MM.1S (cell line): ENCODE measurements around the gene DKKL1.

Source experiments
- DNase-seq: peaks from one replicate; pipeline ENCODE4 v3.0.0-alpha.2; 2015
- H2AFZ ChIP-seq: fragments of 300-600 bp; sonication (generic); 2 replicates; pipeline ENCODE4 v1.6.0; 2016; ENCODE audit warnings: antibody characterized with exemption, low read length
- H3F3A ChIP-seq: fragments of 300-600 bp; sonication (generic); 2 replicates; pipeline ENCODE4 v1.6.1; 2016; ENCODE audit warnings: mild to moderate bottlenecking, antibody characterized with exemption, low read length, moderate library complexity, mixed read lengths; ENCODE audit not compliant: insufficient read depth
- H3K27ac ChIP-seq: fragments of 300-600 bp; sonication (generic); 2 replicates; pipeline ENCODE4 v1.5.1; 2016; ENCODE audit warnings: mild to moderate bottlenecking, low read length
- H3K27me3 ChIP-seq: fragments of 300-600 bp; sonication (generic); replicated peaks from 2 replicates; pipeline ENCODE4 v1.6.0; 2016; ENCODE audit warnings: low read length; ENCODE audit not compliant: insufficient read depth
- H3K36me3 ChIP-seq: fragments of 300-600 bp; sonication (generic); replicated peaks from 2 replicates; pipeline ENCODE4 v1.6.1; 2016; ENCODE audit warnings: mild to moderate bottlenecking, low read length, mixed read lengths; ENCODE audit not compliant: insufficient read depth
- H3K4me1 ChIP-seq: fragments of 300-600 bp; sonication (generic); 2 replicates; pipeline ENCODE4 v1.6.1; 2016; ENCODE audit warnings: low read length, mixed read lengths
- H3K4me2 ChIP-seq: fragments of 300-600 bp; sonication (generic); 2 replicates; pipeline ENCODE4 v1.6.0; 2016; ENCODE audit warnings: low read depth, low read length
- H3K4me3 ChIP-seq: fragments of 300-600 bp; sonication (generic); 2 replicates; pipeline ENCODE4 v1.5.1; 2016; ENCODE audit warnings: low read length, mixed read lengths
- H3K79me2 ChIP-seq: fragments of 300-600 bp; sonication (generic); 2 replicates; pipeline ENCODE4 v1.6.1; 2016; ENCODE audit warnings: mixed run types, low read length, mixed read lengths
- H3K9ac ChIP-seq: fragments of 300-600 bp; sonication (generic); 2 replicates; pipeline ENCODE4 v1.6.1; 2016; ENCODE audit warnings: low read length, mixed read lengths
- H3K9me2 ChIP-seq: fragments of 300-600 bp; sonication (generic); replicated peaks from 2 replicates; pipeline ENCODE4 v1.6.1; 2016; ENCODE audit warnings: mild to moderate bottlenecking, low read length, mixed read lengths; ENCODE audit not compliant: insufficient read depth
- H3K9me3 ChIP-seq: fragments of 300-600 bp; sonication (generic); replicated peaks from 2 replicates; pipeline ENCODE4 v1.6.1; 2016; ENCODE audit warnings: mild to moderate bottlenecking, low read length, mixed read lengths; ENCODE audit not compliant: insufficient read depth
- H4K20me1 ChIP-seq: fragments of 300-600 bp; sonication (generic); 2 replicates; pipeline ENCODE4 v1.6.1; 2016; ENCODE audit warnings: mild to moderate bottlenecking, low read length, moderate library complexity, mixed read lengths; ENCODE audit not compliant: insufficient read depth
- EZH2 ChIP-seq: fragments of 300-600 bp; sonication (generic); optimal IDR thresholded peaks from 2 replicates; pipeline ENCODE3; 2017; ENCODE audit warnings: low read depth, mild to moderate bottlenecking, antibody characterized with exemption, low read length, mixed read lengths
- EZH2phosphoT487 ChIP-seq: fragments of 300-600 bp; sonication (generic); IDR thresholded peaks from 2 replicates; pipeline ENCODE4 v1.6.1; 2018; ENCODE audit warnings: antibody characterized with exemption, low read length
- TF ChIP-seq, protein P1 (sequence below): fragments of 300-600 bp; sonication (generic); IDR thresholded peaks from 2 replicates; pipeline ENCODE4 v1.5.1; 2016; ENCODE audit warnings: antibody characterized with exemption, low read length, mixed read lengths

DKKL1 gene

DNA sequence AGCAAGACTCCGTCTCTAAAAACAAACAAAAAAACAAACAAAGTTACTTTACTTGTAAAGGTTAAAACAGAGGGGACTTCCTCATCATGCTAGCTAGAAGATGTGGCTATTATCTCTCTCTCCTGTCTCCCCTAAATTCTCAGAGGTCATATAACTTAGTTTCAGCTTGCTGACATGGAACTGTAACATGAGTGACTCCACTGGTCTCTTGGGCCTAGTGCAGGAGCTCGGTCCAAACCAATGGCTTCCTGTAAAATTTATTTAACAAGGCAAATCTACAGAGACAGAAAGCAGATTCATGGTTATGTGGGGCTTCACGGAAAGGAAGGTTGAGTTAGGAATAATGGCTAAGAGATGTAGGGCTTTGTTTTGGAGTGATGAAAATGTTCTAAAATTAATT is 14.8 kb downstream of the DKKL1 start:
- H3K79me2 ChIP-seq = no peaks in the 10 kb centered on the region
- no peaks in the 10 kb centered on the region for H3F3A ChIP-seq
- no peak overlapping the region for H3K4me3 ChIP-seq
- H3K4me1 ChIP-seq = no peaks in the 10 kb centered on the region
- DNase-seq = no peak
- H3K9me2 ChIP-seq = no peaks in the 10 kb centered on the region
- H2AFZ ChIP-seq = no peak overlapping the region
- no peak overlapping the region for H3K9ac ChIP-seq
- H3K27ac ChIP-seq = no peak overlapping the region
- H3K4me2 ChIP-seq = no peak overlapping the region
- H4K20me1 ChIP-seq = no peaks in the 10 kb centered on the region
- peaks cover 51% of the 10 kb centered on the region for H3K27me3 ChIP-seq
- no peaks in the 10 kb centered on the region for H3K36me3 ChIP-seq
- TF ChIP-seq EZH2phosphoT487 = no peak
- no peak for TF ChIP-seq EZH2
- TF ChIP-seq, protein P1, sequence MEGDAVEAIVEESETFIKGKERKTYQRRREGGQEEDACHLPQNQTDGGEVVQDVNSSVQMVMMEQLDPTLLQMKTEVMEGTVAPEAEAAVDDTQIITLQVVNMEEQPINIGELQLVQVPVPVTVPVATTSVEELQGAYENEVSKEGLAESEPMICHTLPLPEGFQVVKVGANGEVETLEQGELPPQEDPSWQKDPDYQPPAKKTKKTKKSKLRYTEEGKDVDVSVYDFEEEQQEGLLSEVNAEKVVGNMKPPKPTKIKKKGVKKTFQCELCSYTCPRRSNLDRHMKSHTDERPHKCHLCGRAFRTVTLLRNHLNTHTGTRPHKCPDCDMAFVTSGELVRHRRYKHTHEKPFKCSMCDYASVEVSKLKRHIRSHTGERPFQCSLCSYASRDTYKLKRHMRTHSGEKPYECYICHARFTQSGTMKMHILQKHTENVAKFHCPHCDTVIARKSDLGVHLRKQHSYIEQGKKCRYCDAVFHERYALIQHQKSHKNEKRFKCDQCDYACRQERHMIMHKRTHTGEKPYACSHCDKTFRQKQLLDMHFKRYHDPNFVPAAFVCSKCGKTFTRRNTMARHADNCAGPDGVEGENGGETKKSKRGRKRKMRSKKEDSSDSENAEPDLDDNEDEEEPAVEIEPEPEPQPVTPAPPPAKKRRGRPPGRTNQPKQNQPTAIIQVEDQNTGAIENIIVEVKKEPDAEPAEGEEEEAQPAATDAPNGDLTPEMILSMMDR = no peak
- no peaks in the 10 kb centered on the region for H3K9me3 ChIP-seq

DNA sequence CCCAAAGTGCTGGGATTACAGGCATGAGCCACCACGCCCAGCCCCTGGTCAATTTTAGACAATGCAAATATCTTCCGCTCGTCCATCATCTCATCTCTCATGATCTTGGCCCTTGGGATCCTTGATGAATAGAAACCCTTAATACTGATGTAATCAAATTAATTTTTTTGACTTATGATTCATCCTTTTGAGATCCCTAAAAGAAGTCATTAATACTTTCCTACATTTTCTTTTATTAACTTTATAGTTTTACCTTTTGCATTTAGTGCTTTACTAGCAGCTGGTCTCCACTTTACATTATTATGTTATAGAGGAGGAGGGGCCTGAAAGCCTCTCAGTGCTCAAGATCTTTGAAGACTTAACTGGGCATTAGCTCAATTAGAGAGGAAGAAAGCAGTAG is 16.7 kb downstream of the DKKL1 start:
- Histone ChIP-seq H3K4me2 (no peak overlapping the region), H3K27me3 (peaks cover 35% of the 10 kb centered on the region), H3K9me2 (no peaks in the 10 kb centered on the region), H3K4me3 (no peak overlapping the region), H3F3A (no peaks in the 10 kb centered on the region), H3K79me2 (no peaks in the 10 kb centered on the region), H3K27ac (no peak overlapping the region), H3K4me1 (no peaks in the 10 kb centered on the region), H4K20me1 (no peaks in the 10 kb centered on the region), H3K9me3 (no peaks in the 10 kb centered on the region), H3K9ac (no peak overlapping the region), H3K36me3 (no peaks in the 10 kb centered on the region), H2AFZ (no peak overlapping the region)
- TF ChIP-seq EZH2phosphoT487 = no peak
- TF ChIP-seq EZH2 = no peak
- TF ChIP-seq, protein P1 = no peak
- DNase-seq = no peak

DNA sequence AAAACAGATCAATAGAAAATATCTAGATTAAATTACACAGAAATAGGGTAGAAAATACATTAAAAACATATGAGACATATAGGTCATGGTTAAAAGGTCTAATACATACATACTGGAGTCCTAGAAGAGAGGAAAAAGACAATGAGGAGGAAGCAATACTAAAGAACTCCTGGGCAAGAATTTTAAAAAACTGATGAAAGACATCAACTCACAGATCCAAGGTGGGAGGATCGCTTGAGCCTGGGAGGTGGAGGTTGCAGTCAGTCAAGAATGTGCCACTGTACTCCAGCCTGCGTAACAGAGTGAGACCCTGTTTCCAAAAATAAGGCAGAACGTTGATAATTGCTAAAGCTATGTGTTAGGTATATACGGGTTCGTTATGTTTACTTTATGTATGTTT is 19.0 kb downstream of the DKKL1 start:
- TF ChIP-seq, protein P1 = no peak
- TF ChIP-seq EZH2 (no peak), EZH2phosphoT487 (no peak)
- H3F3A ChIP-seq = no peaks in the 10 kb centered on the region
- no peaks in the 10 kb centered on the region for H3K36me3 ChIP-seq

DNA sequence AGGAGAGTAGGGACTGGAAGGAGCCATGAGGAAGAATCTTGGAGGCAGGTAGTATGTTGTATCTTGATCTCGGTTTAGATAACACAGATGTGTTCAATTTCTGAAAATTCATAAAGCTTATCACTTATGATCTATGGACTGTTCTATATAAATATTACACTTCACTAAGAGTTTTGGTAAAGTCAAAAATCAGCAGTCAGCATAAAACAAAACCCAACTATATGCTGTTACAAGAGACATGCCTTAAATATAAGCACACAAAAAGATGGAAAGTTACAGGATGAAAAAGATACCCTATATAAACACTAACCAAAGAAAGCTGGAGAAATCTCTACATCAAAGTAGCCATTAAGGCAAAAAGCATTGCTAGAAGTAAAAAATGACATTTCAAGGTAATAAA is 19.9 kb downstream of the DKKL1 start:
- H4K20me1 ChIP-seq = no peaks in the 10 kb centered on the region
- no peaks in the 10 kb centered on the region for H3F3A ChIP-seq
- H3K4me3 ChIP-seq = no peak overlapping the region
- H3K9me2 ChIP-seq = no peaks in the 10 kb centered on the region
- no peaks in the 10 kb centered on the region for H3K9me3 ChIP-seq
- H3K27me3 ChIP-seq = peaks cover 25% of the 10 kb centered on the region
- H3K27ac ChIP-seq = no peak overlapping the region
- no peak overlapping the region for H3K4me2 ChIP-seq
- no peaks in the 10 kb centered on the region for H3K79me2 ChIP-seq
- no peak overlapping the region for H2AFZ ChIP-seq
- H3K9ac ChIP-seq = no peak overlapping the region
- H3K36me3 ChIP-seq = no peaks in the 10 kb centered on the region
- H3K4me1 ChIP-seq = no peaks in the 10 kb centered on the region
- no peak for DNase-seq
- TF ChIP-seq EZH2phosphoT487 (no peak), EZH2 (no peak)
- TF ChIP-seq, protein P1 = no peak

More for the DNA sequence above, 19.0 kb downstream of the DKKL1 start:
- Histone ChIP-seq H3K9me3 (no peaks in the 10 kb centered on the region), H3K4me3 (no peak overlapping the region), H3K27me3 (peaks cover 26% of the 10 kb centered on the region), H3K4me1 (no peaks in the 10 kb centered on the region), H3K9ac (no peak overlapping the region), H3K9me2 (no peaks in the 10 kb centered on the region), H3K27ac (no peak overlapping the region), H2AFZ (no peak overlapping the region), H3K79me2 (no peaks in the 10 kb centered on the region), H4K20me1 (no peaks in the 10 kb centered on the region), H3K4me2 (no peak overlapping the region)
- no peak for DNase-seq
